ENCODE results near the gene PAPPA.

- no peak for TF ChIP-seq POLR2A (IDR thresholded peaks at IDR 0.05; ENCODE audit: low read depth, low read length)
- TF ChIP-seq POLR2AphosphoS5 (IDR thresholded peaks at IDR 0.05; ENCODE audit: low read depth, low read length) = no peak
- TF ChIP-seq PAX5 (IDR thresholded peaks at IDR 0.05; ENCODE audit: insufficient read depth, low read length, severe bottlenecking) = no peak
- no peak for TF ChIP-seq SPI1 (IDR thresholded peaks at IDR 0.05; ENCODE audit: low read depth, low read length)
- no peak for TF ChIP-seq TAF1 (IDR thresholded peaks at IDR 0.05; ENCODE audit: low read depth, low read length)
Measured at GRCh38 chr9:116196806-116197205, 43.2 kb downstream of the PAPPA start.
